Peyer's patch (tissue), 4 donors: ENCODE results near the gene CIP2A.

Experiments used
- POLR2A ChIP-seq, 2 donors: fragments of 450-650 bp; IDR thresholded peaks; one replicate each; pipeline ENCODE4 v1.5.1; 2017; ENCODE audit warnings: antibody characterized with exemption in 2 of 2, mild to moderate bottlenecking in 2 of 2, moderate library complexity in 2 of 2
- TF ChIP-seq, protein P1 (sequence below), 6 experiments: fragments of 450-650 bp in 4 of 6; fragments of 200-600 bp in 2 of 6; sonication (generic) in 1 of 6; IDR thresholded peaks; one replicate each; pipeline ENCODE4 v1.5.1; 2017 to 2019; ENCODE audit warnings: antibody characterized with exemption in 6 of 6, mild to moderate bottlenecking in 3 of 6, moderate library complexity in 1 of 6

GRCh38 chr3:108620250-108620649 lies 31.0 kb upstream of the CIP2A start:
- TF ChIP-seq, protein P1, sequence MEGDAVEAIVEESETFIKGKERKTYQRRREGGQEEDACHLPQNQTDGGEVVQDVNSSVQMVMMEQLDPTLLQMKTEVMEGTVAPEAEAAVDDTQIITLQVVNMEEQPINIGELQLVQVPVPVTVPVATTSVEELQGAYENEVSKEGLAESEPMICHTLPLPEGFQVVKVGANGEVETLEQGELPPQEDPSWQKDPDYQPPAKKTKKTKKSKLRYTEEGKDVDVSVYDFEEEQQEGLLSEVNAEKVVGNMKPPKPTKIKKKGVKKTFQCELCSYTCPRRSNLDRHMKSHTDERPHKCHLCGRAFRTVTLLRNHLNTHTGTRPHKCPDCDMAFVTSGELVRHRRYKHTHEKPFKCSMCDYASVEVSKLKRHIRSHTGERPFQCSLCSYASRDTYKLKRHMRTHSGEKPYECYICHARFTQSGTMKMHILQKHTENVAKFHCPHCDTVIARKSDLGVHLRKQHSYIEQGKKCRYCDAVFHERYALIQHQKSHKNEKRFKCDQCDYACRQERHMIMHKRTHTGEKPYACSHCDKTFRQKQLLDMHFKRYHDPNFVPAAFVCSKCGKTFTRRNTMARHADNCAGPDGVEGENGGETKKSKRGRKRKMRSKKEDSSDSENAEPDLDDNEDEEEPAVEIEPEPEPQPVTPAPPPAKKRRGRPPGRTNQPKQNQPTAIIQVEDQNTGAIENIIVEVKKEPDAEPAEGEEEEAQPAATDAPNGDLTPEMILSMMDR (IDR thresholded peaks at IDR 0.05) = no peak
- TF ChIP-seq POLR2A (IDR thresholded peaks at IDR 0.05) = no peak
